Measurements from ENCODE around the gene KDM2A. TPM values are rescaled to one million over a fixed set of nuclear protein-coding genes. Genes with fewer than 3 reads are reported as not detected.

The KDM2A gene
- total RNA-seq, 1 experiment from 2014 or later = 50.4 TPM

- Histone ChIP-seq H2AFZ (ENCODE audit: low read depth, low read length, poor library complexity, severe bottlenecking) (no peak overlapping the region), H3K4me2 (ENCODE audit: low read length) (peak overlapping the region; percentile 74), H3K27ac (ENCODE audit: low read depth, low read length) (peak overlapping the region; percentile 84; the same call in 1 of the 2 replicates), H3K9me2 (ENCODE audit: insufficient read depth) (no peaks in the 10 kb centered on the region), H3K9ac (ENCODE audit: low read length) (peak overlapping the region; percentile 46; the same call in 1 of the 2 replicates), H4K20me1 (ENCODE audit: insufficient read depth) (no peaks in the 10 kb centered on the region), H3K79me2 (ENCODE audit: insufficient read depth, low read length) (peaks cover 43% of the 10 kb centered on the region), H3K4me3 (replicated peaks in 1 of 2; ENCODE audit: low read depth in 1 of 2, low read length in 2 of 2) (peak overlapping the region; percentile 22 to 47), H3K36me3 (ENCODE audit: control insufficient read depth in 1 of 2, insufficient read depth in 2 of 2, low read length in 2 of 2) (peaks cover 2 to 15% of the 10 kb centered on the region in 2 experiments; a peak in 1 of 4 replicates), H3K4me1 (ENCODE audit: control insufficient read depth in 1 of 2, insufficient read depth in 2 of 2, low read length in 2 of 2) (peaks cover 14 to 43% of the 10 kb centered on the region in 2 experiments; a peak in 3 of 4 replicates), H3K9me3 (ENCODE audit: control insufficient read depth in 1 of 2, insufficient read depth in 1 of 2, low read depth in 1 of 2, low read length in 2 of 2) (no peaks in the 10 kb centered on the region), H3K27me3 (ENCODE audit: insufficient read depth, low read length) (no peaks in the 10 kb centered on the region)
- intact Hi-C loops (cut with micrococcal nuclease) = loop anchor here (1.0 kb wide), 1 partner anchor 51 kb away; no protein-coding TSS in a partner anchor
- TF ChIP-seq ZFX (IDR thresholded peaks at IDR 0.05) = no peak
- TF ChIP-seq CBX3 (IDR thresholded peaks at IDR 0.05; ENCODE audit: low read depth) = no peak
- no peak for TF ChIP-seq SP1 (IDR thresholded peaks at IDR 0.05; ENCODE audit: low read depth)
- no peak; the same call in 1 of the 2 replicates for TF ChIP-seq RAD21 (IDR thresholded peaks at IDR 0.05; ENCODE audit: low read depth)
- no peak for TF ChIP-seq TCF7L2 (IDR thresholded peaks at IDR 0.05; ENCODE audit: borderline replicate concordance, extremely low read depth, insufficient read depth, insufficient read length)
- TF ChIP-seq CEBPB (IDR thresholded peaks at IDR 0.05; ENCODE audit: low read depth) = no peak
- peak; percentile 24 for TF ChIP-seq YY1 (IDR thresholded peaks at IDR 0.05; ENCODE audit: extremely low read depth, insufficient replicate concordance, low read depth, low read length)
- TF ChIP-seq CTCF (IDR thresholded peaks at IDR 0.05 in 2 of 3, conservative IDR thresholded peaks at IDR 0.05 in 1 of 3; ENCODE audit: borderline replicate concordance in 1 of 3, insufficient read depth in 1 of 3, low read depth in 2 of 3, low read length in 2 of 3) = peak in 2 of 3 experiments; percentile 59 to 68; a peak in 4 of 6 replicates
- no peak for TF ChIP-seq EZH2 (IDR thresholded peaks at IDR 0.05)
- DNase-seq (ENCODE audit: low read depth, low spot score) (no peak), ATAC-seq (peak; percentile 76)
- no TSS peak for BruUV-seq (replicated peaks)
- ChIA-PET CTCF (interaction anchor here (0.6 to 1.7 kb wide), 4 partner anchors 12 to 116 kb away, joined by 4 to 10 read pairs (median 5); no protein-coding TSS in a partner anchor), RAD21 (ENCODE audit: low non-redundant PET in 1 of 2, low total read pairs in 2 of 2, uncharacterized antibody in 2 of 2, unreplicated experiment in 2 of 2) (no interaction called here), POLR2A (interaction anchor here (1.8 kb wide), 1 partner anchor 51 kb away, joined by 5 read pairs; no protein-coding TSS in a partner anchor)
These were observed 146.8 kb downstream of the KDM2A start for GRCh38 chr11:67265633-67266448.

Data from HCT116 (cell line).